ENCODE measurements around the gene INTS14.
"Not testable (repeated sequence)": the region's sequence is repeated elsewhere in the genome, so short reads cannot be mapped to it uniquely, and the experiment has no call there.

Gene INTS14

DNA sequence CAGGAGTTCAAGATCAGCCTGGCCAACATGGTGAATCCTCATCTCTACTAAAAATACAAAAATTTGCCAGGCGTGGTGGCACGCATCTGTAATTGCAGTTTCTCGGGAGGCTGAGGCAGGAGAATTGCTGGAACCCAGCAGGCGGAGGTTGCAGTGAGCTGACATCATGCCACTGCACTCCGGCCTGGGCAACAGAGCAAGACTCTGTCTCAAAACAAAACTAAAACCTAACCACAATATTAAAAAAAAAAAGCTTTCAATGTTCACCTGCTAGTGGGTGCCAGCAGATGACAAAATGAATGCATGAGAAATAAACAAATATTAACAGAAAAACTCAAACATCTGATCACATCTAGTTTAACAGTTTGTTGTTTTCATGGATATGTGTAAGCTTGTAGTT lies 19.8 kb upstream of the INTS14 start:
- DNase-seq (ENCODE audit: low read depth), result no peak

DNA sequence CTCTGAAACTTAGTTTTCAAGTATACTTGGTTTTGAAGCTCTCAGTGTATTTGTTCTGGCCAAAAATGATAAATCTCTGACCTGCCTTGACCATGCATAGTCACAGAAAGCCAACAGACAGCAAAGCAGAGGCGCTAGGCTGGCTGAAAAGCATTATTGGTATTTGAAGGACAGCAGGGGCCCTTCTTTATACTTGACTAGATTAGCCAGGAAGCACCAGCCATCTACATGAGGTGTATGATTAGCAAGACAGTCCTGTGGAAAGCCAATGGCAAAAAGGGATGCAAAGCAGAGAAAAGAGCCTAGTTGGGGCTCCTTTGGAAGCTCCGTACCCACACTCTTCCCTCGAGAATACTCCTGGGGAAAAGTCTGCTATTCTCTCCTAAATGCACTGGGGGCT lies 18.6 kb upstream of the INTS14 start:
- DNase-seq (ENCODE audit: low read depth), result no peak

DNA sequence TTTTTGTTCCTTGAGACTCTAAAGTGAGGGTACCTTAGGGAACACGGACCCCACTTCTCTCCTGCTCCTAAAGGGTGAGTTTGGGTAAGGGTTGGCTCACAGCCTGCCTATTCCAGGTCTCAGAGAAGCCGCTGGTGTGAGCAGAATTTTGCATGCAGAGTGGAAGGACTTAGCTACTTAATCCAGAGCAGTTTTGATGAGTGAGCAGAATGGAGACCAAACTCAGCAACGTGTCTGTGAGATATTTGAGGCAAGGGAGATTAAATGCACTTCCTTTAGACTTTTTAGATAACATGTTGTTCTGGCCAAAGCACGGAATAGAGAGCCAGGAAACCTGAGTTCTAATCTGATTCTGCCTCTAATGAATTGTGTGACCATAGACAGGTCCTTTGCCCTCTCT lies 15.9 kb upstream of the INTS14 start:
- DNase-seq (ENCODE audit: low read depth), result no peak

DNA sequence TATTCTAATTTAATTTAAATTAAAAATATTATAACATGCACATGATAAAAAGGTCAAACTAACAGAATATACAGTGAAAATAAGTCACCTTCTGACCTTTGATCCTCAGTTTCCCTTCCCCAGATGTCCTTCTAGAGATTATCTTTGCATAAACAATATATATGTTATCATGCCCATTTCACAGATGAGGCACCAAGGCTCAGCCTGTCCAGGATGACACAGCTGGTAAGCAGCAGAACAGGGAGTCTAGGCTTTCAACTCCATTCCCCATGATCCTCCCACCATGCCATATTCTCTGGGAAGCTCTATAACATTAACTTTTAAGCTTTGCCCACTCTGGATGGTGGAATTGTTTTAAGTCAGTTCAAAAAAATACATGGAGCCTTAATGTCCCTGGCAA lies 12.2 kb upstream of the INTS14 start:
- DNase-seq (ENCODE audit: low read depth), result no peak

DNA sequence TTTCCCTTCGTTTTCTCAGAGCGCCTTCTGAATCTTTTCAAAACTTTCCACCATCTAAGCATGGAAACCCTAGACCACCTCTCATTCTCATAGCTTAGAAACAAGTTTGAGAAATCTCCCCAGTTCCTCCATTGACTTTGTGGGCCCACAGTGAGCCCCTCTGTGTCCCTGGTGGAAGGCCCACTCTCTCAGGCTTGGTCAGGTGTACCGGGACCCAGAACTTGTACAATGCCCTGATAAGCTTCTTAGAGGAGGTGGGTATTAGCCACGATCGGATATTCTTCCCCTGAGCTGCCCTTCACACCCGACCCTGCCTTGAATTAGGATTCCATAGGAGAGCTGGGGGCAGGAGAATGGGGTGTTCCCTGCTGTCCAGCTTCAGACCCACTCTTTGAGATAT lies 10.7 kb upstream of the INTS14 start, which contains the start of gene SLC24A1:
Gene SLC24A1, plus strand, starts transcription at position 301 of the 400 bp plus-strand sequence. CDS start 2,143 bp downstream, outside the sequence.
- no peak for DNase-seq (ENCODE audit: low read depth)

DNA sequence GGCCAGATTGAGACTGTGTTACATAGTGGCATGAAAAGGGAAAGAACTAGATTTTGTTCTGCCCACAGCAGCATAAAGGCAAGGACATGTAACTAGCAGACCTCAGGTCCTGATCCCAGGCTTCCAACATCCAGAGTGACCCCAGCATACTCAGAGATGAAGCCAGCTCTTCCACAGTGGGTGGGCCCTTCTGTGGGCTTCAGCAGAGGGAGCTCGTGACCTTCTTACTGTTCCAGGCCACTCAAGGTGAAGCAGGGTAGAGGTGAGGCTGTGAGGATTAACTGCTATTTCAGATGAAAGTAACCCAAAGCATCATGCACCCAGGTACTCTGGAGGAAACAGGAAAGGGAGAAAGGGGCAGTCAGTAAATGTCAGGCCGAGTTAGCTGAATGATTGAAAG lies 9.9 kb upstream of the INTS14 start:
- no peak for DNase-seq (ENCODE audit: low read depth)

DNA sequence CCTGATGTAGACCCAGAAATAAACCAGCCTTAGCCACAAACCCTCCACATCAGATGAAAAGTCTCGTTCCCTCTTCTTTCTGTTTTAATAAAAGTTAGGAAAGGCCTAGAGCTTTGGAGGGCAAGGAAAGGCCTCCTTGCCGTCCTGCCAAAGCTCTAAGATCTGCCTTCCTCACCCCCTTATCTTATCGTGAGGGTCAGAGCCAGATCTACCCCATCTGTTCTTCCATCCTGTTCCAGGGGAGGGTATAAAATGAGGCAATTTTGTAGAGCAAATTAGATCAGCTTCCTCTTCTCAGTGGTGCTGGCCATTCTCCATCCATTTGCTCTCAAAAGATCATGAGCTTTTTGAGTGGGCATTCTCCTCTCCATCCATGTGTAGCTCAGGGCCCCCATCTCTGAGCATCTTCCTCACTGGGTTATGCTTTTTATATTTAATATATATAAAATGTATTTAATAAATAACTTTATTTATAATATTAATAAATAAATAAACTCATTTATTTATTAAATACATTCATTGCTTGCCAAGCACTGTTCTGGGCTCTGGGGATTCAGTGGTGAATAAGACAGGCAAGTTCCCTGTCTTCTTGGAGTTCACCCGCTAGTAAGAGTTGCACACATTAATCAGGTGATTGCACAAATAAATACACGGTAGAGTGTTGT lies 8.8 kb upstream of the INTS14 start:
- no peak for DNase-seq (ENCODE audit: low read depth)

DNA sequence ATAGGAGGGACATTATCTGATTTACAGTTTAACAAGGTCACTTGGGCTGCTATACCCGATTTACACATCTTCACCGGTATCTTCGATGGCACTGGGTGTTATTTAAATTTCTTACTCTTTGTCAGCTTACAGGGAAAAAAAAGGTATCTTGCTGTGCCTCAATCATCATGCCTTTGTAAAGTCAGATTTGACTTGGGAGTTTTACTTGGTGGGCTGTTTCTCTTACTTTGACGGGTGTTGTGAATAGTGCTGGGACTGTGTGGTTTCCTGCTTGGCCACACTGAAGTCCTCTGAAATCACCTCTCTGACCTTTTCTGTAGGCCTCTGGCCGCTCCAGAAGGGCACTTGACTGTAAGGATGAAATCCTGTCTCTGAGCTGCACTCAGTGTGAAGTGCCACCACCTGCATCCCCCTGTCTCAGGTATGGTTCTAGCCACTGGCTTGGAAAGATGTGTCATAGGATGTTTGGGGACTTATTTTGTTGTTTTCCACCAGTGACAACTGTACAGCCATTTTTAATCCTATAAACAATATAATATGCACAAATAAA lies 7.7 kb upstream of the INTS14 start:
- DNase-seq (ENCODE audit: low read depth), result no peak

DNA sequence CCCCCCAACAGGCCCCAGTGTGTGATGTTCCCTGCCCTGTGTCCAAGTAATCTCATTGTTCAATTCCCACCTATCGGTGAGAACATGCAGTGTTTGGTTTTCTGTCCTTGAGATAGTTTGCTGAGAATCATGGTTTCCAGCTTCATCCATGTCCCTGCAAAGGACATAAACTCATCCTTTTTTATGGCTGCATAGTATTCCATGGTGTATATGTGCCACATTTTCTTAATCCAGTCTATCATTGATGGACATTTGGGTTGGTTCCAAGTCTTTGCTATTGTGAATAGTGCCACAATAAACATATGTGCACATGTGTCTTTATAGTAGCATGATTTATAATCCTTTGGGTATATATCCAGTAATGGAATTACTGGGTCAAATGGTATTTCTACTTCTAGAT lies 5.0 kb upstream of the INTS14 start:
- DNase-seq (ENCODE audit: low read depth), result not testable (repeated sequence)

DNA sequence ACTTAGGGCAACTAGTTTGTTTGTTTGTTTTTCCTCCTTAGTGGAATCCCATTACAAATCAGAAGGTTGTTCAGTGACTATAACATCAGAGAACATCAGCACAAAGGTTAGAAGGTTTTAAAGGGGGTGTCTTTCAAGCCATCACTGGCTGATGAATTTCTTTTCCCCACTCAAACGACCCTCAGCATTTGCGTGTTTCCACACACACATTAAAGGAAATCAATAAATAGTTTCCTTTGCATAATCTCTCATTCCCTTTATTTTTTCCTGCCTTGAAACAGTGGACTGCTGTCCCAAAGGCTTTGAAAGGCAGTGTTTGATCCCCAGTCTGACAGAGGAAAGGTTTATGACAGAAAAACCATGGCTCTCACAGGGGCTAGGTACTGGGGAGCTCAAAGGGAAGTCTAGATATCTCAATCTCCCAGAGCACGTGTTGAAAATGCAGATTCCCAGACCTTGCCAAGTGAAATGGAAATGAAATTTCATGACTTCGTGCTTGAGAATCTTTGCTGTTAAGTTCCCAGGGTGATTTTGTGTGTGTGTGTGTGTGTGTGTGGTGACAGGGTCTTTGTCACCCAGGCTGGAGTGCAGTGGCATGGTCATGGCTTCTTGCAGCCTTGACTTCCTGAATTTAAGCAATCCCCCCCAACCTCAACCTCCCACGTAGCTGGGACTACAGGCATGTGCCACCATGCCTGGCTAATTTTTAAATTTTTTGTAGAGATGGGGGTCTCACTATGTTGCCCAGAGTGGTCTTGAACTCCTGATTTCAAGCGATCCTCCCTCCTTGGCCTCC lies 2.2 kb upstream of the INTS14 start:
- DNase-seq (ENCODE audit: low read depth), result no peak

DNA sequence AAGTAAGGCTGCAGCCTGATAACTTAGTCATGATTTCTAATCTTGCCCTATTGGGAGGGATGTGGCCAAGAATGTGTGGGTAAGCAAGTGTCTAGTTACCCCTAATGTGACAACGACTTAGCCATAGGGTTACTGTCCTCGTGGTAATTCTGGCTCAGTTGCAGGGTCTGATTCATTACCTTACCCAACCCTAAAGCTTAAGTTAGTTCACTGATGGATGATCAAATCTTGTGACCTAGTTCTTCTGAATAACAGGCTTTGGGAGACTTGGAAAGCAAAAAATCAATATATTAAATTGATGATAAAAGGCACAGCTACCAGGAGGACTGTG lies 1.6 kb upstream of the INTS14 start:
- no peak for DNase-seq (ENCODE audit: low read depth)

DNA sequence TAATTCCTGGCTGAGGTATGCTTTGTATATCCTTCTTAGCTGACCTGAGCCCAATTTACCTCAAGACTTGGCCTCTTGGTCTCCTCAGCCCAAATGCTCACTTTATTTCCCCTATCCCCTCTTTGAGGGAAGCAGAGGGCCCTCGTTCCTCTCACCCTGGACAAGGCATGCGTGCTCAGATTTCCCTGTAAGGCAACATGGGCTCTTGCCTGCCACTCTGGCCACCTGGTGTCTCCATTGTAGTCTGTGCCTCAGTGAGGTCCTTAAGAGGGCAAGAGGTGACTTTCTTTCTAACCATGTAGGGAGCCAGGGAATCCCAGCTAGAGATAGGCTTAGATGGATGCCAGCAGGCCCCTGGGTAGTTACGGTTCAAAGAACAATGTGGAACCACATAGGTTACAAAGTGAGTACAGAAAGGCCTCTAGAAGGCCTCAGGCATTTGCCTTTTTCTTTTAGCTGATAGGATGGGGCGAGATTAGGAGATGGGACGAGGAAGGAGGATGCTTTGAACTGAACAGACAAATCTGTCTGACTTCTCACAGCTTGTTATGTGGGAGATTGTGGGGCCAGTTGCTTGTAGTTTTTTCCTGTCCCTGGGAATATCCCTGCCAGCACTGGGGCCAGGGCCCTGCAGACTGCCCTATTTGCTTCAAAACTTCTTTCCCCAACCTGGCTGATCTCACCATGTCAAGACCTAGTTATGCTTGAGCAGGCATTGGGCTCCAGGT lies 1.1 kb upstream of the INTS14 start:
- no peak for DNase-seq (ENCODE audit: low read depth)

DNA sequence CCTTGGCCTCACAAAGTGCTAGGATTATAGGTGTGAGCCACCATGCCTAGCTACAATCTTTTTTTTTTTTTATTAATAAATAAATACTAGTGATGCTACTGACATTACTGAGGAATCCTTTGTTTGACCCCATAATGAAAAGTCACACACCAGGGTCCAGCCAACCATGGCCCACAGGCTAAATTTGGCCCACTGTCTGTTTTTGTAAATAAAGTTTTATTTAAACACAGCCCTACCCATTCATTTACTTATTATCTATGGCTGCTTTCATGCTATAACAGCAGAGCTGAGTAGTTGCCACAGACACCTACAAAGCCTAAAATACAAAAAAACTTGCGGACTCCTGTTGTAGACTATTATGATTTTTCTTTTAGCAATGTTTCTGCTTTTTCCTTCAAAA lies 7.4 kb downstream of the INTS14 start:
- no peak for DNase-seq (ENCODE audit: low read depth)

DNA sequence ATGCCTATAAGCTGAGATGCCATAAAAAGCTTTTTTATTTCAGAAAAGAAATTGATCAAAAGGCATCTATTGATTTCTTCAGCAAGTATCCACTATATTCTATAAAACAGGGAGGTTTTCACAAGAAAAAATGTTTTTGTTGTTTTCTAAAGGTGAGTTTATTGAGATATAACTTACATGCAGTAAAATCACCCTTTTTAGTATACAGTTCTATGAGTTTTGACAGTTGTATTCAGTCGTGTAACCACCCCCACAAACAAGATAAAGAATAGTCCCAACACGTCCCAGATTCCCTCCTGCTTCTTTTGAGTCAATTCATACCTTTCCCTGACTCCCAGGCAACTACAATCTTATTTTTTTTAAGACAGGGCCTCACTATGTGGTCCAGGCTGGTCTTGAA lies 7.8 kb downstream of the INTS14 start:
- DNase-seq (ENCODE audit: low read depth), result no peak

DNA sequence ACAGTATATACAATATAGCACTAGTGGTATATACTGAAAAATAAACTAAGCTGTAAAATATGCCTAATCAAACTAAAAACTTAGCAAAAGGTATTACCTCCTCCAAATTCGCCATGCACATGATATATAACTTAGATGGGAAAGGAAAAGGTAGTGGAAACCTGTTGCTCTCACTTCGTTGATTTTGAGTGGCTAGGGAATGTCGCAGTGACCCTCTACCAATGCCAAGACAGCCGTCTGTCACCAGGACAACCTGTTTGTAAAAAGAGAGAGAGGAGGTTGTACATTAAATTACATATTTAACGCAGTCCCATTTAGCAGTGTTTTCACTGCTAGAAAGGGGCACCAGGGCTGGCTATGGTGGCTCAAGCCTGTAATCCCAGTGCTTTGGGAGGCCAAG lies 11.3 kb downstream of the INTS14 start:
- DNase-seq (ENCODE audit: low read depth), result no peak

DNA sequence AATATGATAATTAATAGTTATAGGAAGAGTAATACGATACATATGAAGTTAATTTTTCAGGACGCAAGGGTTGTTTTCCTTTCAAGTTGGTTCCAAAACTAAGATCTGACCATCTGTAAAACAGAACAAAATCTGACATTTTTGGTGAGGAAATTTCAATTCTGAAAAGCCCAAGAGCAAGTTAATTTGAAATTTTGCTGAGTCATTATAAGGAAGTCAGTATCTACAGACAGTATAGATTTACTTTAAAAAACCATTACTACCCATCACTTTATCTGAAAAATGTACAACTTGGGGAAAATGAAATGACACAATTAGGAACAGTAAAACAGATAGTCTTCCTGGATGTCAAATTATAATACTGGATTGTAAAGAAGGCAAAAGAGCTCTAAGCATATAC lies 12.5 kb downstream of the INTS14 start:
- DNase-seq (ENCODE audit: low read depth), result no peak

DNA sequence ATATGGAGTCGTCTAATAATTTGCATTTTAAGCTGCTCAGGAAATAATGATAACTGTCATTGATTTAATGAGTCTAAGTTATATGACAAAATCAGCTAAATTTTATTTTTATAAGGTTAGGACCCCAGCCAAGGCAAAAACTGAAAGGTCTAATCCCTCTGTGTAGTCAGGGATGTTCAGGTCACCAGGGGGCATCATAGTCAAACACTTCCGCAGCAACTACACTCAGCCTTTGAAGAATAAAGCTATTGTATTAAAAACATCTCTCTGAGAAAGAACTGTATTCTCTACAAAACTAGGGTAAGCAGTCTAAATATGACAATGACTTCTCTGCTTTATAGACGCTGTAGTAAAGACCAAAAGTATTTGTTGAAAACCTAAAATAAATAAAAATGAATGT lies 15.0 kb downstream of the INTS14 start:
- DNase-seq (ENCODE audit: low read depth), result no peak

DNA sequence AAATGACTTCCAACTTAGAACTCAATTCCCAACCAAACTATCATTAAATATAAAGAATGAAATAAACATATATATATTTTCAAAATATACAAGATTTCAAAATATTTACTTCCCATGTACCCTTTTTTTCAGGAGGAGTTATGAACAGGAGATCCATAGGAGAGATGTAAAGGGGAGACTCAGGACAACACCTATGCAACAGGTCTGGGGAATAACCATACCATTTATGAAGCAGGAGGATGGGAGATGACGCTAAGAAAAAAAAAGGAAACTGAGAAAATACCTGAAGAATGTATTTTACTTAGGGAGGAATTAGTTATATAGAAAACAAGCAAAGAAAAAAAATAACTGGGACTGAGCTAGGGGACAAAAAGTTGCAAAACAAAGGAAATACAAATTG lies 23.8 kb downstream of the INTS14 start:
- DNase-seq (ENCODE audit: low read depth), result no peak

DNA sequence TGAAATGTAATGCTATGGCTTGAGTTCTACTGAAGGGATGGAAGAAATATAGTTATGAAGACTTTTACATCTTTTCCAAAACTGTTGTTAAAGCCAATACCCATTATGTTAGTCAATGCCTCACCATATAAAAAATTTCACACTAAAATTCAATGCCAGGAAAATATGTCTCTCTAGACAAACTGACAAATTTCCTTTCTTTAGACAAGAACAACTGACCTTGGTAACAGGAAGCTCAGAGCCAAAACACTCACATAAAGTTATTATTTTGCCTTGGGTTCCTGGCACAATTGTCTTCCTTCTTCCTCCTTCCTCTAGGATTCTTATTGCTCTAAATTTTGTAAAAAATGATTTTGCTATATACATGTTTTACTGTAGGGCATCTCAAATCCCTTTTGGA lies 26.7 kb downstream of the INTS14 start:
- DNase-seq (ENCODE audit: low read depth), result no peak

DNA sequence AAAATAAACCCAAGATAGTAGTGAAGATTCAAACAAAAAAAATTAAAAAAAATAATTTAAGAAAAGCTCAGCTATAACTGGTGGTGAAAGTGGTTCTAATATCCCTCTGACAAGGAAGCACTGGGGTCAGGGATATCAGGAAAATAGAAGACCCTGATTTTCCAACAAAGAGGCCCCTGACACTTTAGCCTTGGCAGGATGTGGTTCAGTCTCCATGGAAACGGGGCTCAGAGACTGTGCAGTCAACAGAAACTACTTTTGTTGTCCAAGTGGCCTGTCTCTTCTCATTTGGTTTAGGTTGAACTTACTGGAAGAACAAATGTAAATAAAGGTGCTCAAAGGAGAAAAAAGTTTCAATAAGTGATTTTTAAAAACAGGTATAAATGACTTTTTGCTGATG lies 27.2 kb downstream of the INTS14 start:
- DNase-seq (ENCODE audit: low read depth), result no peak

DNA sequence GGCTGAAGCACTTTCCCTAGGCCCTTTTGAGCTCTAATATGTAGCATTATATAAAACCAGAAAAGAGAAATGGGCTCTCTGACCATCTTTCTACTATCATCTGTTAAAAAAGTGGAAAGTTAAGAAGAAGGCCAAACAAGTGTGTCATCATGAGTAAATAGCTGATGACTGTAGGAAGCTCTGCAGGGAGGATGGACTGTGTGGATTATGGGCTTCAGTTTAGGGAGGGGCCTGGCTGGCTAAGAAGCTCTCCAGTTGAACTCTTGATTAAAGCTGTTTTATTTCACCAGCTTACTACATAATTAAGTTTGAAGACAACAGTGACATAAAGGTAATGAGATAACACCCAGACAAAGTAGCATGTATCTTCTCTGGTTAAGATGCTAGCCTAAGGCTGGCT lies 30.6 kb downstream of the INTS14 start:
- peak; percentile 71 for DNase-seq (ENCODE audit: low read depth)

DNA sequence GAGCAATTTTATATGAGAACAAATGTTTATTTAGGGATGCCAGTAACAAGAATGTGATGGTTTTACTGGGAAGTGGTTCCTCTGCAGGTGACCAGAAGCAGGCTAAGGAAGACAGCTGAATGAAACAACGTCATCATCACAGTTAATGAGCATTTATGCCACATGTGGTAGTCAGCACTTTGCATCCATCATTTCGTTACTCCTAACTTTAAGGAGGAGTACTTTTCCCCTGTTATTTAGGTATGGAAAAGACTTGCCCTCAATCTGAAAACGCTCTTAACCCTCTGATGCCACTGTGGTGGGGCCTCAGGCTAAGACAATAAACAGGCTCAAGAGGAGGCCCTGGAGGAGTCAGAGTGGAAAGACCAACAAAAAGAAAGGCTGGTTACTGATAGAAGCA lies 31.2 kb downstream of the INTS14 start:
- DNase-seq (ENCODE audit: low read depth), result no peak

Data from non-pigmented ciliary epithelial cell (primary cell).